MM.1S (cell line): ENCODE results near the gene ITGA5.

Experiments used
- DNase-seq: peaks from one replicate; pipeline ENCODE4 v3.0.0-alpha.2; 2015
- H2AFZ ChIP-seq: fragments of 300-600 bp; sonication (generic); 2 replicates; pipeline ENCODE4 v1.6.0; 2016; ENCODE audit warnings: antibody characterized with exemption, low read length
- H3F3A ChIP-seq: fragments of 300-600 bp; sonication (generic); 2 replicates; pipeline ENCODE4 v1.6.1; 2016; ENCODE audit warnings: mild to moderate bottlenecking, antibody characterized with exemption, low read length, moderate library complexity, mixed read lengths; ENCODE audit not compliant: insufficient read depth
- H3K27ac ChIP-seq: fragments of 300-600 bp; sonication (generic); 2 replicates; pipeline ENCODE4 v1.5.1; 2016; ENCODE audit warnings: mild to moderate bottlenecking, low read length
- H3K27me3 ChIP-seq: fragments of 300-600 bp; sonication (generic); replicated peaks from 2 replicates; pipeline ENCODE4 v1.6.0; 2016; ENCODE audit warnings: low read length; ENCODE audit not compliant: insufficient read depth
- H3K36me3 ChIP-seq: fragments of 300-600 bp; sonication (generic); replicated peaks from 2 replicates; pipeline ENCODE4 v1.6.1; 2016; ENCODE audit warnings: mild to moderate bottlenecking, low read length, mixed read lengths; ENCODE audit not compliant: insufficient read depth
- H3K4me1 ChIP-seq: fragments of 300-600 bp; sonication (generic); 2 replicates; pipeline ENCODE4 v1.6.1; 2016; ENCODE audit warnings: low read length, mixed read lengths
- H3K4me2 ChIP-seq: fragments of 300-600 bp; sonication (generic); 2 replicates; pipeline ENCODE4 v1.6.0; 2016; ENCODE audit warnings: low read depth, low read length
- H3K4me3 ChIP-seq: fragments of 300-600 bp; sonication (generic); 2 replicates; pipeline ENCODE4 v1.5.1; 2016; ENCODE audit warnings: low read length, mixed read lengths
- H3K79me2 ChIP-seq: fragments of 300-600 bp; sonication (generic); 2 replicates; pipeline ENCODE4 v1.6.1; 2016; ENCODE audit warnings: mixed run types, low read length, mixed read lengths
- H3K9ac ChIP-seq: fragments of 300-600 bp; sonication (generic); 2 replicates; pipeline ENCODE4 v1.6.1; 2016; ENCODE audit warnings: low read length, mixed read lengths
- H3K9me2 ChIP-seq: fragments of 300-600 bp; sonication (generic); replicated peaks from 2 replicates; pipeline ENCODE4 v1.6.1; 2016; ENCODE audit warnings: mild to moderate bottlenecking, low read length, mixed read lengths; ENCODE audit not compliant: insufficient read depth
- H3K9me3 ChIP-seq: fragments of 300-600 bp; sonication (generic); replicated peaks from 2 replicates; pipeline ENCODE4 v1.6.1; 2016; ENCODE audit warnings: mild to moderate bottlenecking, low read length, mixed read lengths; ENCODE audit not compliant: insufficient read depth
- H4K20me1 ChIP-seq: fragments of 300-600 bp; sonication (generic); 2 replicates; pipeline ENCODE4 v1.6.1; 2016; ENCODE audit warnings: mild to moderate bottlenecking, low read length, moderate library complexity, mixed read lengths; ENCODE audit not compliant: insufficient read depth
- CTCF ChIP-seq: fragments of 300-600 bp; sonication (generic); IDR thresholded peaks from 2 replicates; pipeline ENCODE4 v1.5.1; 2016; ENCODE audit warnings: antibody characterized with exemption, low read length, mixed read lengths
- EZH2 ChIP-seq: fragments of 300-600 bp; sonication (generic); optimal IDR thresholded peaks from 2 replicates; pipeline ENCODE3; 2017; ENCODE audit warnings: low read depth, mild to moderate bottlenecking, antibody characterized with exemption, low read length, mixed read lengths
- EZH2phosphoT487 ChIP-seq: fragments of 300-600 bp; sonication (generic); IDR thresholded peaks from 2 replicates; pipeline ENCODE4 v1.6.1; 2018; ENCODE audit warnings: antibody characterized with exemption, low read length

Gene ITGA5

GRCh38 chr12:54376596-54376995 lies 42.5 kb downstream of the ITGA5 start:
- Histone ChIP-seq H3K9me2 (no peaks in the 10 kb centered on the region), H3K9ac (no peak overlapping the region), H3K4me3 (no peak overlapping the region), H3F3A (peaks cover 5% of the 10 kb centered on the region), H3K36me3 (no peaks in the 10 kb centered on the region), H2AFZ (no peak overlapping the region), H3K27me3 (peaks cover 40% of the 10 kb centered on the region), H3K4me2 (no peak overlapping the region), H3K4me1 (peaks cover 3% of the 10 kb centered on the region; the same call in 1 of the 2 replicates), H4K20me1 (no peaks in the 10 kb centered on the region), H3K9me3 (no peaks in the 10 kb centered on the region), H3K27ac (no peak overlapping the region), H3K79me2 (no peaks in the 10 kb centered on the region)
- TF ChIP-seq EZH2phosphoT487 = no peak
- TF ChIP-seq EZH2 = no peak
- no peak for TF ChIP-seq CTCF
- DNase-seq = no peak

- no peaks in the 10 kb centered on the region for H3K36me3 ChIP-seq
- H4K20me1 ChIP-seq = no peaks in the 10 kb centered on the region
- no peaks in the 10 kb centered on the region for H3K79me2 ChIP-seq
- TF ChIP-seq EZH2phosphoT487 = no peak
- no peak for TF ChIP-seq EZH2
- no peak for TF ChIP-seq CTCF
- H3K4me2 ChIP-seq = no peak overlapping the region
- H3K9me2 ChIP-seq = no peaks in the 10 kb centered on the region
- no peaks in the 10 kb centered on the region for H3K9me3 ChIP-seq
- H3K27me3 ChIP-seq = peaks cover 50% of the 10 kb centered on the region
- H3F3A ChIP-seq = peaks cover 5% of the 10 kb centered on the region
- H3K4me1 ChIP-seq = peaks cover 3% of the 10 kb centered on the region; the same call in 1 of the 2 replicates
- H3K9ac ChIP-seq = no peak overlapping the region
- no peak for DNase-seq
- no peak overlapping the region for H2AFZ ChIP-seq
- H3K4me3 ChIP-seq = no peak overlapping the region
- H3K27ac ChIP-seq = no peak overlapping the region
Measured at GRCh38 chr12:54375259-54375579, 43.8 kb downstream of the ITGA5 start.

GRCh38 chr12:54374562-54375258 lies 44.4 kb downstream of the ITGA5 start:
- H3K4me1 ChIP-seq = peaks cover 3% of the 10 kb centered on the region; the same call in 1 of the 2 replicates
- no peak for DNase-seq

More at GRCh38 chr12:54374562-54375258, 44.4 kb downstream of the ITGA5 start:
- Histone ChIP-seq H2AFZ (no peak overlapping the region), H3K9me3 (no peaks in the 10 kb centered on the region), H3K27me3 (peaks cover 55% of the 10 kb centered on the region), H3K36me3 (no peaks in the 10 kb centered on the region), H3K4me3 (no peak overlapping the region), H3K27ac (no peak overlapping the region), H3K4me2 (no peak overlapping the region), H3K9ac (no peak overlapping the region), H3K9me2 (no peaks in the 10 kb centered on the region), H3F3A (peaks cover 5% of the 10 kb centered on the region), H3K79me2 (no peaks in the 10 kb centered on the region), H4K20me1 (no peaks in the 10 kb centered on the region)
- TF ChIP-seq EZH2phosphoT487 (no peak), CTCF (no peak), EZH2 (no peak)
